ENCODE measurements around the gene DIP2B. TPM values are rescaled to one million over a fixed set of nuclear protein-coding genes. Genes with fewer than 3 reads are reported as not detected.

The DIP2B gene
- total RNA-seq, 1 experiment from 2014 or later = 20.0 TPM

DNA sequence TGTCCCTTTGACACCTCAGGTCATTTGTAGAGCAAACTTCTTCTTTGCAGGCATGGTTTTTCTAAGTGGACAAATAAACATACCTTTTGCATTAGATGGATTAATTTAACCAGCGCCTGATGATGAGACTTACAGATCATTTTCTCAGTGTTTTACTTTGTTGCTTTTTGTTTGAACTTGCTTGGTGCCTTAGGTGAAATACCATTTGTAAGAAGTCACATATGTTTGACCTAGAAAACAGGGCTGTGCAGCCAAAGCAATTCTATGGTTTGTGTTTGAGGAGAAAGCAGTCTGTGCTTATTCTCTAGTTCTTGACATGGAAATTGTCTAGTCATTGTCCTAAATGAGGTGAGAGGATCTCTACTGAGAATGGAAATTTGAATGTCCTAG lies 111.1 kb downstream of the DIP2B start:
- Histone ChIP-seq H4K8ac (replicated peaks; ENCODE audit: insufficient read length, low read depth, low read length) (no peak overlapping the region), H2BK5ac (ENCODE audit: insufficient read length, low read length) (no peak overlapping the region), H3K23me2 (ENCODE audit: insufficient read length, low read depth, low read length, poor library complexity, severe bottlenecking) (no peaks in the 10 kb centered on the region), H2BK120ac (ENCODE audit: low read depth, low read length, poor library complexity, severe bottlenecking) (no peak overlapping the region), H3K27me3 (ENCODE audit: insufficient read depth, low read length) (no peaks in the 10 kb centered on the region), H2AFZ (ENCODE audit: low read length) (no peak overlapping the region), H4K91ac (ENCODE audit: insufficient read length, low read depth, low read length) (no peak overlapping the region), H3K4ac (ENCODE audit: low read depth, low read length) (no peak overlapping the region), H2BK12ac (ENCODE audit: insufficient read length, low read depth, low read length) (no peak overlapping the region), H4K20me1 (ENCODE audit: control insufficient read depth, insufficient read depth, insufficient read length) (no peaks in the 10 kb centered on the region), H2AK5ac (ENCODE audit: insufficient read length, low read length) (no peak overlapping the region), H2BK20ac (ENCODE audit: low read depth, low read length, poor library complexity, severe bottlenecking) (no peak overlapping the region), H3K9me3 (ENCODE audit: control insufficient read depth, low read depth, low read length) (no peaks in the 10 kb centered on the region), H2BK15ac (ENCODE audit: low read depth, low read length) (no peak overlapping the region), H3K23ac (ENCODE audit: insufficient read length, low read depth, low read length) (no peak overlapping the region), H3K27ac (ENCODE audit: insufficient read length, low read depth, low read length) (no peak overlapping the region), H3K4me1 (ENCODE audit: insufficient read depth, low read length) (peaks cover 17% of the 10 kb centered on the region; the same call in 1 of the 2 replicates), H3K4me2 (ENCODE audit: insufficient read depth, insufficient read length, low read length) (no peak overlapping the region), H3K79me1 (ENCODE audit: insufficient read depth, low read depth, low read length, poor library complexity, severe bottlenecking) (no peaks in the 10 kb centered on the region), H3K14ac (ENCODE audit: insufficient read depth, low read length) (no peak overlapping the region), H4K5ac (ENCODE audit: insufficient read length, low read depth, low read length) (no peak overlapping the region), H3K18ac (ENCODE audit: insufficient read length, low read depth, low read length) (no peak overlapping the region), H3K9ac (ENCODE audit: extremely low read depth, insufficient read length, low read length) (no peak overlapping the region), H3T11ph (ENCODE audit: low read length) (no peak overlapping the region), H3K79me2 (ENCODE audit: insufficient read depth, low read length) (peaks cover 3% of the 10 kb centered on the region; the same call in 1 of the 2 replicates), H3K56ac (ENCODE audit: insufficient read length, low read depth, low read length) (no peak overlapping the region)
- no peak for DNase-seq
- WGBS (ENCODE audit: extremely low coverage, insufficient read length, low lambda C conversion rate) = no CpG with 5 or more reads among the region's 1 CpG
- Mint-ChIP-seq H3K36me3 (ENCODE audit: insufficient read depth in 1 of 3, low read depth in 3 of 3) (no peaks in the 10 kb centered on the region), H3K9me3 (no peaks in the 10 kb centered on the region), H3K4me1 (peaks cover 35 to 36% of the 10 kb centered on the region in 2 experiments), H3K27me3 (ENCODE audit: low read depth) (no peaks in the 10 kb centered on the region), H3K27ac (peak overlapping the region in 1 of 3 experiments; percentile 55; a peak in 2 of 7 replicates), H3K4me3 (no peak overlapping the region)
- TF ChIP-seq, protein P1, sequence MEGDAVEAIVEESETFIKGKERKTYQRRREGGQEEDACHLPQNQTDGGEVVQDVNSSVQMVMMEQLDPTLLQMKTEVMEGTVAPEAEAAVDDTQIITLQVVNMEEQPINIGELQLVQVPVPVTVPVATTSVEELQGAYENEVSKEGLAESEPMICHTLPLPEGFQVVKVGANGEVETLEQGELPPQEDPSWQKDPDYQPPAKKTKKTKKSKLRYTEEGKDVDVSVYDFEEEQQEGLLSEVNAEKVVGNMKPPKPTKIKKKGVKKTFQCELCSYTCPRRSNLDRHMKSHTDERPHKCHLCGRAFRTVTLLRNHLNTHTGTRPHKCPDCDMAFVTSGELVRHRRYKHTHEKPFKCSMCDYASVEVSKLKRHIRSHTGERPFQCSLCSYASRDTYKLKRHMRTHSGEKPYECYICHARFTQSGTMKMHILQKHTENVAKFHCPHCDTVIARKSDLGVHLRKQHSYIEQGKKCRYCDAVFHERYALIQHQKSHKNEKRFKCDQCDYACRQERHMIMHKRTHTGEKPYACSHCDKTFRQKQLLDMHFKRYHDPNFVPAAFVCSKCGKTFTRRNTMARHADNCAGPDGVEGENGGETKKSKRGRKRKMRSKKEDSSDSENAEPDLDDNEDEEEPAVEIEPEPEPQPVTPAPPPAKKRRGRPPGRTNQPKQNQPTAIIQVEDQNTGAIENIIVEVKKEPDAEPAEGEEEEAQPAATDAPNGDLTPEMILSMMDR (conservative IDR thresholded peaks at IDR 0.05) = no peak

All from H9 (cell line).